NCI-H1105 (cell line): ENCODE data around the gene TNFRSF1A.

Experiments used
- DNase-seq: peaks from one replicate; lab custom pipeline; 2025; lab: John Stamatoyannopoulos, UW

TNFRSF1A gene

DNA sequence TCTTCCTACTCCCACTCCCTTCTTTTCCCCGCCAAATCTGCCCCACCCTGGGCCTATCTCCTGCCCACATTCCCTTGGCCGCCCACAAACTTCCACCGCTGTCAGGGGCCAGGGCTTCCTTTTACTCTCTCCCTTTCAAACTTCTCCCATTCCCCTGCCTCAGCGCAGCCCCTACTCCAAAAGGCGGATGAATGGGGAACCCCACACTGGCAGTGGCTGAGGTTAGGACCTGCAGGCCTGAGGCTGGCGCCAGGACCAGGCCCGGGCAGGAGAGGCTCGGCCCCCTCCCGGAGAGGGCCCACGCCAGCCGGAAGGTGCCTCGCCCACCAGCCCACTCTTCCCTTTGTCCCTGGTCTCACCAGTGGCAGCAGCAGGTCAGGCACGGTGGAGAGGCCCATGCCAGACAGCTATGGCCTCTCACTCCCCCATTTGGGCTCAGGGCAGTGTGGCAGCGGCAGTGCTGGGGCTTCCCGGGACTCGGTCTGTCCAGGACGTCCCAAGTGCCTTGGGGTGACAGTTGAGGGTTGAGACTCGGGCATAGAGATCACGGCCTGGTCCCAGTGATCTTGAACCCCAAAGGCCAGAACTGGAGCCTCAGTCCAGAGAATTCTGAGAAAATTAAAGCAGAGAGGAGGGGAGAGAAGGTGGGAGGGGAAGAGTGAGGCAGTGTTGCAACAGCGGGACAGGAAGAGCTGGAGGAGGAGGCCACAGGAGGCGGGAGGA lies at the start of gene TNFRSF1A:
Gene TNFRSF1A (minus strand): TSS at position 660 of the 723 bp plus-strand sequence. CDS start 262 bp downstream, at position 398.
- no peak for DNase-seq

DNA sequence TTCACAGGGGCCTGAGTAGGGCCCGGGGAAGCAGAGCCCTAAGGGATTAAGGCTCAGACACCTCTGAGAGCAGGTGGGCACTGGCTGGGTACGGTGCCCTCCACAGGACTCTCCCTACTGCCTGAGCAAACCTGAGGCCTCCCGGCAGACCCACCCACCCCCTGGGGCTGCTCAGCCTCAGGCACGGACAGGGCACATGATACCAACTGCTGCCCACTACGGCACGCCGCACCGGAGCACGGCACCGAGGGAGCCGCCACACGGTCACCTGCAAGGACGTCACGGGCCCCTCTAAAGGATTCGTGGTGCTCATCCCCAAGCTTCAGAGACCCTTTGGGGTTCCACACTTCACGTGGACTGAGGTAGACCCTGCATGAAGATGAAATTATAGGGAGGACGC lies 49.1 kb upstream of the TNFRSF1A start:
- DNase-seq: no peak

DNA sequence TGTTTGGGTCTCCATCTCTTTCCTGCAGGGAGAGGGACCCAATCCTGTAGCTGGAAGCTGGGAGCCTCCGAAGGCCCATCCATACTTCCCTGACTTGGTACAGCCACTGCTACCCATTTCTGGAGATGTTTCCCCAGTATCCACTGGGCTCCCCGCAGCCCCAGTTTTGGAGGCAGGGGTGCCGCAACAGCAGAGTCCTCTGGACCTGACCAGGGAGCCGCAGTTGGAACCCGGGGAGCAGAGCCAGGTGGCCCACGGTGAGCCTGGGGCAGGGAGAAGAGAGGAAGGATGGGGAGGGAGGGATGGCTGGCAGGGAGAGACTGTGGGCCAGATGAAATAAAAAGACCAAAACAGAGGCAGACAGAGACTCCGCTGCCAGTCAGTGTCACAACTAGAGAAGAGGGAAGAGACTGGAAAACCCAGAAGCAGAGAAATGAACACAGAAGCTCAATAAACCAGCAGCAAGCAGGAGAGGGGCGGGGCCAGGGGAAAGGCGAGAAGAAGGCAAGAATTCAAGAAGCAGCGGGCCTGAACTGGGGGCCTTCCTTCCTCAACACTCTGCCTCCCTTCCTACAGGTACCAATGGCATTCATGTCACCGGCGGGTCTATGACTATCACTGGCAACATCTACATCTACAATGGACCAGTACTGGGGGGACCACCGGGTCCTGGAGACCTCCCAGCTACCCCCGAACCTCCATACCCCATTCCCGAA lies 48.4 kb upstream of the TNFRSF1A start:
- no peak for DNase-seq

DNA sequence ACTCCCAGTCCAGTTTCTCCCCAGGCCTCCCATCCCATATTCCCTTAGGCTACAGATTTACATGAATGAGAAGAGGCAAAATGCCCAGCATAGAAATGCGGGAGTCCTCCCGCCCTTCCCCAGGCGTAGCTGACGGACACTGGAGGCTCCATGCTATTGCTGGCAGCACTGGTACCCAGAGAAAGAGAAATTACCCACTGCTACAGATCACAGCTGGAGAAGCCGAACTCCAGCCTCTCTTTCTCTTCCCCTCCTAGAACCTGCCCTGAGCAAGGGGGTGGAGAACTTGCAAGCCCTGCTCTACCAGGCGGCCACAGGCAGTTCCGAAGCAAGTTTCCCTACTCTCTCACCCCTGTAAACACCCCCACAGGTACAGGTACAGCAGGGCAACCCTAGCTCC lies 45.7 kb upstream of the TNFRSF1A start:
- DNase-seq: no peak

DNA sequence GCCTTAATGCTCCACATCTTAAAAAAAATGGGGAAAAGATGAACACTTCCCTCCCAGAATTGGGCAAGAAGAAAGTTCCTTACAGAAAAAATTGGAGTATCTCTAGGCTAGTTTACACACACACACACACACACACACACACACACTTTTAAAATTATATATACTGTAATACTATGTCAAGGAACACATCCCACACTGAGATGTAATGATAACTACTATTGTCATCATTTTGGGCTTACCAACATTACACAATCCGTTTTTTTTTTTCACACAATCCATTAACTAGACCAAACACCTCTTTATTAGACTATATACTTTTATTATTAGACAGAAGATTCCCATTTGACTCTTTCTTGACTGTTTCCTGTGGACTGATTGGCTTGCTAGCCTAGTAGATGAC lies 44.6 kb upstream of the TNFRSF1A start:
- DNase-seq: no peak

DNA sequence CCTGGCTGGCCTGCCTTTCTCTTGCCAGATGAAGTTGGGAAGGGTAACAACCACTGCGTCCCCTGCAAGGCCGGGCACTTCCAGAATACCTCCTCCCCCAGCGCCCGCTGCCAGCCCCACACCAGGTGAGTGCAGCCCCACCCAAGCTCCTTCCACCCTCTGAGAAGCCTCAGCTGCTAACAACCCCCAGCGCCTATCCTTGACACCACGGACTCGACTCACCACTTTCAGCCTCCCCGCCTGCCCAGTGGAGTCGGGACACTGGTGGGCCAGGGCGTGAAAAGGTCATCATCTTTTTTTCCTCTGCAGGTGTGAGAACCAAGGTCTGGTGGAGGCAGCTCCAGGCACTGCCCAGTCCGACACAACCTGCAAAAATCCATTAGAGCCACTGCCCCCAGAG lies 44.2 kb upstream of the TNFRSF1A start:
- no peak for DNase-seq

DNA sequence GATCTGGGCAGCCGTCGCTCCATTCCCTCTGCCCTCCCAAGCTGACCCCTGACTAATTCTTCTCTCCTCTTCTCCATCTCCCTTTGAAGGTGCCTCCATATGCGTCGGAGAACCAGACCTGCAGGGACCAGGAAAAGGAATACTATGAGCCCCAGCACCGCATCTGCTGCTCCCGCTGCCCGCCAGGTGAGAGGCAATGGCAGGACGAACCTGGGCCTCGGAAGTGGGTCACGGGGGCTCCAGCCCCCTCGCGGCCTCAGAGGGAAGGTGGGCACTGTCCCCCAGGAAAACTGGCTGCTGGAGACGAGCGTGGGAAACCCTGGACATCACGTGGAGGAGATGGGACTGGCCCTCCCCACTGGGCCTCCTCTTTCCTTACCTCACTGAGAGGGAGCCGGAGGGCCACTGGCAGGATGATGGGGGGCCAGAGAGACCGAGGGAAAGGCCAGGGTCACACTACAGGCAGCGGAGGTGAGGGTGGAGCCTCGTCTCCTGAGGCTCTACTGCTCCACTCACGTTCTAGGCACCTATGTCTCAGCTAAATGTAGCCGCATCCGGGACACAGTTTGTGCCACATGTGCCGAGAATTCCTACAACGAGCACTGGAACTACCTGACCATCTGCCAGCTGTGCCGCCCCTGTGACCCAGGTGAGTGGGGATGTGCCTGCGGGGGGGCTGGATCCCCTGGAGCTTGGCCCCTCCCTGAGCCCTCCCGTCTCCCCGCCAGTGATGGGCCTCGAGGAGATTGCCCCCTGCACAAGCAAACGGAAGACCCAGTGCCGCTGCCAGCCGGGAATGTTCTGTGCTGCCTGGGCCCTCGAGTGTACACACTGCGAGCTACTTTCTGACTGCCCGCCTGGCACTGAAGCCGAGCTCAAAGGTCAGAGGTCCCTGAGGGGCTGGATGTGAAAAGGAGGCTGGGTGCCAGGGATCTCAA lies 42.9 kb upstream of the TNFRSF1A start:
- no peak for DNase-seq

DNA sequence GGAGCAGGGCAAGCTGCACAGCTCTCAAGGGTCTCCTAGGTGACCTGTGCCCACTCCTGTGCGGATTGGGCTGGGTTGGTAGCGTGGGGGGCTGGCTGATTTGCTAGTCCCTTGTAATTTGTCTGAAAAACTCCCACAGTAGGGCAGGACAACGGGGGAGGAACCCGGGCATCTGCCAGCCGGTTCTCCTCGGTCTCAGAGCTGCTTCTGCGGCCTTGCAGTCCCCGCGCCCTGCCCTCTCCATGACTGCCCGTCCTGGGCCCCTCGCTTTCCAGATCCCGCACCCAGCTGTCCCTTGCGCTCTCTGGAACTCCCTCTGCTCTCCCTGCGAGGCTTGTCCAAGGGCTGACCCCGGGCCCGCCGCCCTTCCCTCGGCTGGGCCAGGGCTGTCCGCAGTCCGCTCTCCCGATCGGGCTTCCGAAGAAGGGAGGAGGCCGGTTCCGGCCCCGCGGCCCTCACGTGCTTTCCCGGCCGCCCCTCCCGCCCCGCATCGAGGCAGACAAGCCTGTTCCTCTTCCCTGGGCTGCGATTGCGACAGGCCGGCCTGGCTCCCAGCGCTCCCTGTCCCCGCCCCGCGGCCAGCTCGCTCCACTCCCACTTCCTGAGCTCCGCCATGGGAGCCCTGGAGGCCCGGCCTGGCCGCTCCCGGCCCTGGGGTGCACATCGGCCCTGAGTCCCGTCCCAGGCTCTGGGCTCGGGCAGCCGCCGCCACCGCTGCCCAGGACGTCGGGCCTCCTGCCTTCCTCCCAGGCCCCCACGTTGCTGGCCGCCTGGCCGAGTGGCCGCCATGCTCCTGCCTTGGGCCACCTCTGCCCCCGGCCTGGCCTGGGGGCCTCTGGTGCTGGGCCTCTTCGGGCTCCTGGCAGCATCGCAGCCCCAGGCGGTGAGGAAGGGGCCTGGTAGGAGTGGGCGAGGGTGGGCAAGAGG lies 42.0 kb upstream of the TNFRSF1A start, which contains the start of gene LTBR:
Gene LTBR (plus strand): TSS at position 591 of the 927 bp plus-strand sequence. CDS start 197 bp downstream, at position 788.
- DNase-seq: no peak

DNA sequence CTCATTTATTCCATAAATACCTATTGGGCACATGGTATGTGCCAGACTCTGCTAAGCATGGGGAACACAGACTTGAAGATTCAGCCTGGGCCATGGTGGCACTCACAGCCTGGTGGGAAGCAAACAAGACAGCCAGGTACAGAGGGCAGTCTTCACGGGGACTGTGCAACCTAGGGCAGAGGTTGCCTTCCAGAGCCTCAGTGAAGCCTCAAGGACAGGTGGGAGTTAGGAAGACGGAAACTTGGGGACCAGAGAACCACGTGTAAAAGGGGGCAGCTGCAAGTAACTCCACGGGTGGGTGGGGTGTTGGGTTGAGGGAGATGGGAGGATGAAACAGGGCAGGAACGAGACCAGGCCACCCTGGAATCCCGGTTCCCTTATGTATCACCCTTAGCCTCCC lies 41.1 kb upstream of the TNFRSF1A start:
- no peak for DNase-seq

DNA sequence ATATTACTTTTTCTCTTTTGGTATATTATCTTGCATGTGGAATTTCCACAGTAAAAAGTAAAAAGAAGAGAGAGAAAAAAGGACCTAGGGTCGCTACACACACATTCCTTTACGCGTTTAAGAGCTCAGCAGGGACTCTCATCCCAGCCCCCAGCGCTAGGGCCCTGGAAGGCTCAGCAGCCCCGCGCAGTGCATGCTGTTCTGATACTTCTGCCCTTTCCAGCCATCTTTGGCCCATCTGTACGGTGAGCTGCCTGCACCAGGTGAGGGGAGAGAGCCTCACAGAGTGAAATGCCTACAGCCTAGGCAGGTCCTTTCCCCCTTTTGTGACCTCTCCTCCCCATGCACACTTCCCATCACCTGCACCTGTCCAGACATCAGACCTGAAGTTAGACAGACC lies 40.5 kb upstream of the TNFRSF1A start:
- DNase-seq: no peak

DNA sequence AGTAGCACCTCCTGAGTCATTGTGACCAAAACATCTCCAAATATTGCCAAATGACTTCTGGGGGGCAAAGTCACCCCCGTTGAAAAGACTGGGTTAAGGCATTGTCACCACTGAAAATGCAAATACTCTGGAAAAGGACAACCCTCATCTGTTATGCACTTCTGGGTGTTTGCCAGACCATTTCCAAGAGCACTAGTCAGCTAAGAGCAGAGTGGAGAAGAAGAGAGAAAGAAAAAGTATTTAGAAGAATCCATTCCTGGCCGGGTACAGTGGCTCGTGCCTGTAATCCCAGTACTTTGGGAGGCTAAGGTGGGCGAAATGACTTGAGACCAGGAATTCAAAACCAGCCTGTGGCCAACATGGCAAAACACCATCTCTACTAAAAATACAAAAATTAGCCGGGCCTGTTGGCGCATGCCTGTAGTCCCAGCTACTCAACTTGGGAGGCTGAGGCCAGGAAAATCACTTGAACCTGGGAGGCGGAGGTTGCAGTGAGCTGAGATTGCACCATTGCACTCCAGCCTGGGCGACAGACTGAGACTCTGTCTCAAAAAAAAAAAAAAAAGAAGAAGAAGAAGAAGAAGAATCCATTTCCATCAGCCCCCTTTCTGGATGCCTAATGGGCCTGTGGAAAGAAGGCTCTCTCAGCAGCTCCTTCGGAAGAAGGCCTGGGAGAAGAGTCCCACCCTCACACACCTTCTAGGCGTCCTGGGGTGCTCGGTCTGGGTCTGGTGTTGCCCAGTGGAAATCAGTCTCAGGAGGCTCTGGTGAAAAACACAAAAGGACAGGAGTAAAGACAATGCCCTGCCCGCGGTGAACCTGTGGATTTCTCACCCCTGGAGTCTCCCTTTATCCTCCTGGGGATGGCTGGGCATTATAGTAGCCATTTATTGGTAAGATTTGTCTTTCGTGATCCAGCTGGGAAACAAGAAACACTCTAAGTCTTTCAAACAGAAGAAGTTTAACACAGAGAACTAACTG lies 38.6 kb upstream of the TNFRSF1A start:
- no peak for DNase-seq

DNA sequence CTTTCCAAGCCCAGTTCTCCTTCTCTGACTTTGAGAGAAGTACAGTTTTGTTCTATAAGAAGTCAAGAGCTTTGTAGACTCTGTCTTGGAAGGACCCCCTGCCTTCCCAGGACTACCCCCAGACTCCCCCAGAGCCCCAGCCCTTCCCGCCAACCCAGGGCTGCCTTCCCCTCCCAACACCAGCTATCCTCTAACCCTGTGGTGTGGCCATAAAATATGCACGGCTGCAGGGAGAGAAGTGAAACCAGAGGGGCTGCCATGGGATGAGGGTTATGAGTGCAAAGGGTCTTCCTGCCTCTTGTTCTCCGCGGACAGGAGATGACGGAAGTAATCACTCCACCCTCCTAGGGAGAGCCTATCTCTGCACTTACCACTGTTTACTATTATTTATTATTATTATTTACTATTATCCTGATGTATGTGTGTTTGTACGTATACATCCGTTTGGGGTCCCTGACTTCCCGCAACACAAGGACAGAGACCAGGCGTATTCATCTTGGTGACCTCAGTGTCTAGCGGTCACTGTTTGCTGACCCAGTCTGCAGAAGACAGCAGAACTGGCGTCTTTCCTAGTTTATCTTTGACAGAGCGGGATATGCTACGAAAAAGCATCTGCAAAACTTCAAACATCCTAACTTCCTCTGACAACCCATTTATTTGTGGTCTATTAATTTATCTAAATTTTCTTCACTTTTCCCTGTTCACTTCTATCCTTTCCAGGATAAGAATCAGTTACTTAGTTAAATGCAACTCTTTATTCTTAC lies 37.0 kb upstream of the TNFRSF1A start:
- DNase-seq: no peak

DNA sequence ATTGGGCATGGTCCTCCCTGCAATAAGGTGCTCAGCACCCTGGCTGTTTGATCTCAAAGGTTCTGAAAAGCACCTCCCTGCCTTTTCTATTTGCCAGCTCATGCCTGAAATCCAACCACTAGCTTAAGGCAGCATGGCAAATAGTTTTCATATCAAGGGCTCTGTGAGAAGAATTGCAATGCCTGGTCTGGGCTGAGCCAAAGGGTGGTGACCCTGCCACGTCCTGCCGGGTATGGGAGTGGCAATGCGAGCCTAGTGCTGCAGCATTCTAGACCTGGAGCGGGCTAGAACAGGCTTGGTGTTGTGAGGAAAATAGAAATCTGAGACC lies 35.8 kb upstream of the TNFRSF1A start:
- no peak for DNase-seq

DNA sequence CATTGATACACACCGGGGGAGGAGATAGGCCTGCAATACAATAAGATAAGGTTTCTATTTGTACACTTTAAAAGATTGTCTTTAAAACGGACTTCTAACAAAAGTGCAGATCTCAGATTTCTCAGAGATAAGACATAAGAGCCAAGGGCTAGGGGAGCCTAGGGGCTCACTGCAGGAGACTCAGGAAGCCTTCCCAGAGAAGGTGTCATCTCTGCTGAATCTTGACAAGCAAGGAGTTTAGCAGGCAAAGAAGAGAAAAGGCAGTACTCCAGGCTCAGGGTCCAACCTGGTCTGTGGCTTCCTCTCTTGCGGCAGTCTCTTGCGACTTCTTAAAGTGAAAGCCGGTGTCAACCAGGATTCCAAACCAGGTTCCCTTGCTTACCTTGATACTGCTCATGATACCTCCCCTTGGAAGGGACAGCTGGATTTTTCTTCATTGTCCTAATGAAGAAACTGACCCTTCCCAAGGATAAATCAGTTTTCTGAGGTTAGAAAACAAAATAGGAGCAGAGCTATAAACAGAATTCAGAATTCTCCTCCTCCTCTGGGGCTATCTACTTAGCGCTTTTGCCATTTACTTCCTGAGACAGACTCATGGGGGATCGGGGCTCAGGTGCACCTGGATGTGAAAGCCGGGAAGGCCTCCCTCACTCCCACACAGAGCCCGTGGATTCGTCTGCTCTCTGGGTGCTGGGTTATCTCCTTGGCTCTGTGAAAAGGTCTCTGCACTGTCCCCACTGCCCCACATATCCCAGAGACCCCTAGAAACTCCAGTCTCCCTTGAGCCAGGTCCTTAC lies 35.2 kb upstream of the TNFRSF1A start:
- DNase-seq: no peak

DNA sequence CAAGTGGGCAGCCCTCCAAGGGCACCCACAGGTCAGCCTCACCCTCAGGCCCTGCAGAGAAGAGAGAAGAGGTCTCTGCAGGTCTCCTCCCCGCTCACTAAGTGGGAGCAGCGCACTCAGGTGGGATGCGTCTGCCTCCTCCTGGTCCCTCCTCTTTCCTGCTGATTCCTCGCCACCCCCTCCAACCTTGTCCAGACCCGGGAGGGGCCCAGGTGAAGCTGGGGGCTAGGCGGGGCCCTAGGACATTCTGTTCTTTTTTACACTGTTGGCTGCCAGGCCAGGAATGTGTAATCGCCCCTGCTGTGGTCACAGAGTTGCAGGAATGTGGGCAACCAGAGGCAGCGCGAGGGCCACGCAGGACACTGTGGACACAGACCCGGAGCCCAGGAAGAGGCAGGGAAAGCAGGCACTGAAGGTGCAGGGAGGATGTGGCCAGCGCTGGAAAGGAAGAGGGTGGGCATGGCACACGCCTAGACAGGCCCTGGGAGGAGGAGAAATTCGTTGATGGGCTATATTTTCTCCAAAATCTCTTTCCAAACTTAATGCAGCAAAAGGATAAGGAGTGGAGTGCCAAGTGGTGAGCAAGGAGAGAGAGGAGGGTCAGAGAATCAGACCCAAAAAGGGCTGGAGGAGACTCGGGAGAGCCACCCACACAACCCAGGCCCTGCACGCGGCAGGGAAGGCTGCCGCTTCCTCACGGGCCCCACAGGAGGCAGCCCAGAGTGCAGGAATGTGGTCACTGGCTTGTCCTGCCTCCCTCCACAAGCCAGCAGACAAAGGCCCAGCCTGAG lies 34.4 kb upstream of the TNFRSF1A start:
- DNase-seq: no peak

DNA sequence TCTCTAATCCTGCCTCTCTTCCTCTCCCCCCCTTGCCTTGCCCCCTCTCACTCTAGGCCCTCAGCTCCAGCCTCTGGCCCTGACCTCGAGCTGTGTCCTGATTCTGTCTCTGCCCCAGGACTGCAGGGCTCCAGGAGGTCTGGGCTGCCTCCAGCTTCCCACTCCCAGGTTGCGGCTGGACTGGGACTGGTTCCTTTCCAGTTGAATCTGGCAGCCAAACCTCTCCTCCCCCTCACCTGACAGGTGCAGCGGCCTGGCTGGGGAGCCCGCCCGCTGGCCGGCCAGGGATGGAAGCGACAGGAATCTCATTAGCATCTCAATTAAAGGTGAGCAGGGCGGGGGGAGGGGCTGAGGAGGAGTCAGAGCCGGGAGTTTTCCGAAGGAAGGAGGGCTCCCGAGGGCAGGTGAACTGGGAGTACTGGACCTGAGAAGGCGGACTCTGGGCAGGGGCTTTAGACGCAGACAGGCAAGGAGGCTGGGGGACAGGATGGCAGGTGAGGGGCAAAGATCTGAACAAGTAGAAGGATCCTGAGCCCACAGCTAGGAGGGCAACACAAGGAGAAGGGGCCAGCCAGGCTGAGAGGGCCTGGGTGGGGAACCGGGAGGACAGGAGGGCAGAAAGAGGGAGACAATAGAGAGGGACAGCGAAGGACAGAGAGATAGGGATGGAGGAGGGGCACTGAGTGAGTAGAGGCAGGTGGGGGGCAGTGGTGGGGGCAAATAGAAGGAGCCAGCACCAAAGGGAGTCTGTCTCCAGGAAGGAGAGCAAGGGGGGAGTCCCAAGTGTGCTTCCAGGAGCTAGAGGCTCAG lies 33.6 kb upstream of the TNFRSF1A start, which contains the start of gene SCNN1A:
Gene SCNN1A (minus strand): TSS at position 295 of the 810 bp plus-strand sequence. CDS start 780 bp downstream, outside the sequence.
- DNase-seq: peak; percentile 88

DNA sequence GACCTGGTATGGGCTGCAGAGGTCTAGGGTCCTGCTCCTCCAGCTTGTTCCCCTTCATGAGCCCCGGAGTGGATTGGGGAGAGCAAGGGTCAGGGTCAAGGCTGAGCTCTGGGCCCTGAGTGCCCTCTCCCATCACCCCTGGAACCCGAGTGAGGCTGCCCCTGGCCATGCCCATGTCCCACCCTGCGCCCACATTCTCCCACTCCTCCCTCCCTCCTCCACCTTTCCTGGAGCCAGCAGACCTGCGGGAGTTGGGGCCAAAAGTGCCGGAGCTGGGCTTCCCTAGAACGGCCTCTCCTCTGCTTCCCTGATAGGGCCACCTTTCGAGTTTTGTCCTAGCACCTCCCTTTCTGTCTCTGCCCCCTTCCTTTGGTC lies 32.9 kb upstream of the TNFRSF1A start:
- no peak for DNase-seq
